Small intestine (tissue), 7 donors: ENCODE results near the gene NHLRC4. TPM values are rescaled to one million over a fixed set of nuclear protein-coding genes. Genes with fewer than 3 reads are reported as not detected.
"Not testable (repeated sequence)": the region's sequence is repeated elsewhere in the genome, so short reads cannot be mapped to it uniquely, and the experiment has no call there.

Experiments
- DNase-seq, 2 donors: peaks; one replicate each; pipeline versions ENCODE4 v3.0.0 to v3.0.0-alpha.2; 2013
- FAIRE-seq: peaks from 2 replicates; lab custom pipeline; 2012; peaks lifted over from hg19 to GRCh38; lab: Jason Lieb, UNC
- H3K27ac ChIP-seq, 3 donors: one replicate each; pipeline ENCODE4 v1.5.1; 2013; ENCODE audit warnings: low read length in 2 of 3, mild to moderate bottlenecking in 2 of 3, control low read depth in 1 of 3, inconsistent platforms in 1 of 3, low read depth in 1 of 3, moderate library complexity in 1 of 3
- H3K27me3 ChIP-seq, 3 donors: one replicate each; pipeline ENCODE4 v1.6.1; 2013; ENCODE audit warnings: low read length in 3 of 3, inconsistent platforms in 1 of 3; ENCODE audit not compliant: control insufficient read depth in 3 of 3, insufficient read depth in 3 of 3
- H3K36me3 ChIP-seq, 3 donors: one replicate each; pipeline ENCODE4 v1.6.1; 2013; ENCODE audit warnings: low read length in 3 of 3, inconsistent platforms in 1 of 3, low read depth in 1 of 3, mild to moderate bottlenecking in 1 of 3, moderate library complexity in 1 of 3; ENCODE audit not compliant: control insufficient read depth in 3 of 3, insufficient read depth in 2 of 3
- H3K4me1 ChIP-seq, 3 donors: one replicate each; pipeline ENCODE4 v1.6.1; 2013; ENCODE audit warnings: low read length in 2 of 3, inconsistent platforms in 1 of 3, low read depth in 1 of 3, mild to moderate bottlenecking in 1 of 3, moderate library complexity in 1 of 3; ENCODE audit not compliant: control insufficient read depth in 3 of 3, insufficient read depth in 2 of 3
- H3K4me3 ChIP-seq, 3 donors: one replicate each; pipeline ENCODE4 v1.5.1; 2013; ENCODE audit warnings: low read length in 3 of 3, control low read depth in 1 of 3, inconsistent platforms in 1 of 3, low read depth in 1 of 3, mild to moderate bottlenecking in 1 of 3, moderate library complexity in 1 of 3
- H3K9me3 ChIP-seq, 2 donors: one replicate each; pipeline ENCODE4 v1.6.1; 2013; ENCODE audit warnings: low read depth in 1 of 2, low read length in 1 of 2; ENCODE audit not compliant: control insufficient read depth in 2 of 2, insufficient read depth in 1 of 2
- WGBS, 3 donors: extraction: QIAGEN DNeasy Blood & Tissue Kit; methylation state at CpG; one replicate each; pipeline ENCODE4 v1.1.7; 2013; 5-methylcytosine and 5-hydroxymethylcytosine counted together
- polyA plus RNA-seq, 4 donors: library from polyadenylated mRNA; stranded (reverse) in 3 of 4; unstranded in 1 of 4; fragments of 200-250 nt in 3 of 4; fragments of 120-200 nt in 1 of 4; gene quantifications; one replicate each; pipeline versions ENCODE4 v1.2.1 to v1.2.3, GENCODE V29; 2013
- donor health status: healthy with polysubstance abuse.
- donor health status: control.
- donor health status: control.
- donor health status: Bipolar disorder and iron deficiency.
- donor health status: healthy.

NHLRC4 gene
- polyA plus RNA-seq, 4 donors: 0.45 to 2.2 (median 0.79) TPM; not detected in 1

GRCh38 chr16:591892-592517 is 25.2 kb downstream of the NHLRC4 start:
- H3K4me1 ChIP-seq: peaks cover 4 to 53% (median 16%) of the 10 kb centered on the region in 3 donors
- H3K9me3 ChIP-seq: no peaks in the 10 kb centered on the region
- DNase-seq (no peak), FAIRE-seq (no peak)
- no peaks in the 10 kb centered on the region for H3K27me3 ChIP-seq
- H3K27ac ChIP-seq: peak overlapping the region; percentile 92 to 98 (median 94)
- WGBS, 3 donors: 42 to 77% (median 64%) methylated on average over 15 of the region's 15 CpGs
- peak overlapping the region in 1 of 3 donors; percentile 24 for H3K4me3 ChIP-seq
- peaks cover 0 to 51% (median 0%) of the 10 kb centered on the region in 3 donors for H3K36me3 ChIP-seq

- no peak for FAIRE-seq
Measured at GRCh38 chr16:592518-593306, 25.9 kb downstream of the NHLRC4 start.

GRCh38 chr16:593406-593805 is 26.6 kb downstream of the NHLRC4 start:
- FAIRE-seq: no peak
- H3K27me3 ChIP-seq: no peaks in the 10 kb centered on the region
- DNase-seq: peak; percentile 93 to 96
- H3K36me3 ChIP-seq: peaks cover 0 to 50% (median 0%) of the 10 kb centered on the region in 3 donors
- WGBS, 3 donors: 20 to 67% (median 39%) methylated on average over 9 of the region's 9 CpGs
- H3K4me3 ChIP-seq: peak overlapping the region in 2 of 3 donors; percentile 1 to 31
- peaks cover 4 to 41% (median 16%) of the 10 kb centered on the region in 3 donors for H3K4me1 ChIP-seq
- peak overlapping the region; percentile 92 to 98 (median 94) for H3K27ac ChIP-seq
- no peaks in the 10 kb centered on the region for H3K9me3 ChIP-seq

More at GRCh38 chr16:592518-593306, 25.9 kb downstream of the NHLRC4 start:
- no peaks in the 10 kb centered on the region for H3K9me3 ChIP-seq
- peaks cover 0 to 53% (median 0%) of the 10 kb centered on the region in 3 donors for H3K36me3 ChIP-seq
- 48 to 69% (median 52%) methylated on average over 24 of the region's 24 CpGs for WGBS, 3 donors
- H3K27ac ChIP-seq: peak overlapping the region; percentile 92 to 98 (median 94)
- peak overlapping the region in 1 of 3 donors; percentile 24 for H3K4me3 ChIP-seq
- no peaks in the 10 kb centered on the region for H3K27me3 ChIP-seq
- peak; percentile 65 to 82 for DNase-seq
- peaks cover 4 to 47% (median 16%) of the 10 kb centered on the region in 3 donors for H3K4me1 ChIP-seq

- H3K27me3 ChIP-seq: no peaks in the 10 kb centered on the region
- FAIRE-seq (no peak), DNase-seq (no peak)
- H3K9me3 ChIP-seq: no peaks in the 10 kb centered on the region
- peak overlapping the region; percentile 92 to 94 (median 93) for H3K27ac ChIP-seq
- peaks cover 4 to 41% (median 16%) of the 10 kb centered on the region in 3 donors for H3K4me1 ChIP-seq
- H3K36me3 ChIP-seq: peaks cover 0 to 54% (median 0%) of the 10 kb centered on the region in 3 donors
- 8 to 76% (median 40%) methylated on average over 16 of the region's 16 CpGs for WGBS, 3 donors
- peak overlapping the region in 2 of 3 donors; percentile 1 to 31 for H3K4me3 ChIP-seq
Measured at GRCh38 chr16:593807-594206, 27.0 kb downstream of the NHLRC4 start.

- WGBS, 3 donors: 67 to 86% (median 74%) methylated on average over 18 of the region's 18 CpGs
- Histone ChIP-seq H3K9me3 (no peaks in the 10 kb centered on the region), H3K4me1 (peaks cover 4 to 41% (median 16%) of the 10 kb centered on the region in 3 donors), H3K4me3 (no peak overlapping the region), H3K27me3 (no peaks in the 10 kb centered on the region), H3K27ac (no peak overlapping the region), H3K36me3 (peaks cover 0 to 65% (median 0%) of the 10 kb centered on the region in 3 donors)
- no peak for DNase-seq
- FAIRE-seq: no peak
Measured at GRCh38 chr16:595094-595528, 28.3 kb downstream of the NHLRC4 start.

- H3K4me3 ChIP-seq: no peak overlapping the region
- WGBS, 3 donors: 64 to 85% (median 79%) methylated on average over 34 of the region's 34 CpGs
- H3K36me3 ChIP-seq: peaks cover 0 to 74% (median 0%) of the 10 kb centered on the region in 3 donors
- FAIRE-seq (no peak), DNase-seq (no peak)
- H3K27me3 ChIP-seq: no peaks in the 10 kb centered on the region
- no peaks in the 10 kb centered on the region for H3K9me3 ChIP-seq
- H3K27ac ChIP-seq: no peak overlapping the region
- peaks cover 2 to 35% (median 16%) of the 10 kb centered on the region in 3 donors for H3K4me1 ChIP-seq
Measured at GRCh38 chr16:595942-596735, 29.3 kb downstream of the NHLRC4 start.

GRCh38 chr16:596736-597060 is 29.9 kb downstream of the NHLRC4 start:
- Histone ChIP-seq H3K4me1 (peaks cover 2 to 31% (median 16%) of the 10 kb centered on the region in 3 donors), H3K27ac (no peak overlapping the region), H3K4me3 (no peak overlapping the region), H3K27me3 (no peaks in the 10 kb centered on the region), H3K36me3 (peaks cover 0 to 78% (median 0%) of the 10 kb centered on the region in 3 donors), H3K9me3 (no peaks in the 10 kb centered on the region)
- FAIRE-seq (no peak), DNase-seq (peak in 1 of 2 donors; percentile 67)
- WGBS, 3 donors: 65 to 92% (median 87%) methylated on average over 12 of the region's 12 CpGs

GRCh38 chr16:597655-598054 is 30.9 kb downstream of the NHLRC4 start:
- not testable (repeated sequence) for DNase-seq, H3K27ac ChIP-seq, H3K27me3 ChIP-seq, H3K4me3 ChIP-seq, H3K9me3 ChIP-seq, FAIRE-seq
- peaks cover 0 to 22% (median 9%) of the 10 kb centered on the region in 3 donors for H3K4me1 ChIP-seq
- H3K36me3 ChIP-seq: peaks cover 0 to 74% (median 0%) of the 10 kb centered on the region in 3 donors
- WGBS, 3 donors: 92 to 95% (median 95%) methylated on average over 7 of the region's 7 CpGs
